Eye (tissue), 1 donor: ENCODE measurements around the gene SH3BP1.

ENCODE experiments used
- DNase-seq: peaks from one replicate; pipeline ENCODE4 v3.0.0-alpha.2; 2015

The SH3BP1 gene

DNA sequence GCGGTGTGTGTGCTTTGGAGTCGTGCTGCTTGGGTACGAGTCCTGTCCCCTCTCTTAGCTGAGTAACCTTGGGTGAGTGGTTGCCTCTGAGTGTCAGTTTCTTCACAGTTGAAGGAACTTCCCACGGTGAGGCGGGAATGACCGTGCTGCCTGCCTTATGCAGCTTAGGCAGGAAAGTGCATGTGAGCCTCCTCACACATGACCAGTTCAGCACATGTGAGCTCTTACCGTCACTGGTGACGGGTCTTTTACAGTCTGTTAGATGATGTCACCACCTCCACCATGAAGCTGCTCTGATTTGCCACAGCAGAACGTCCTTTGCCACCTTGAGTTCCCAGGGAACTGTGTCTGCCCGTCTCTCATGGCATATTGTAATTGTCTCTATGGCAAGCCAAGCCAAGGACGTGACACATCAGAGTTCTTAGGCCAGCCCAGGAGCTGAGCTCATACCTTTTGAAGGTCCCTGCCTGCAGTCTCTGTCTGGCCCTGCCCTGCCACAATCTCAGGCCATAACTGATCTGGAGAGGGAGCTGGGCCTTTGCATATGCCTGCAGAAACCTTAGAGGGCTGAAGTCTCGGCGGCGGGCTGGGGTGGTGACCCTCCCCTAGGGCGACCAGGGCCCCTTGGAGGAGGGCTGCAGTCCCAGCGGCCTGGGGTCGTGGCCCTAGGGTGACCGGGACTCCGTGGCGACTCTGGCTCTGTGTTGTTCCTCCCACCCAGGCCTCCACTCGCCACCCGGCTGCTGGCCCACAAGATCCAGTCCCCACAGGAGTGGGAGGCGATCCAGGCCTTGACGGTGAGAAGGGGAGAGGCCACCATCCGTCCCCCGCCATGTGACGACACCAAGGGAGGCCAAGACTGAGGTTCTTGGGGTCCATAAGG, 23.0 kb upstream of the SH3BP1 start:
- DNase-seq, result no peak

DNA sequence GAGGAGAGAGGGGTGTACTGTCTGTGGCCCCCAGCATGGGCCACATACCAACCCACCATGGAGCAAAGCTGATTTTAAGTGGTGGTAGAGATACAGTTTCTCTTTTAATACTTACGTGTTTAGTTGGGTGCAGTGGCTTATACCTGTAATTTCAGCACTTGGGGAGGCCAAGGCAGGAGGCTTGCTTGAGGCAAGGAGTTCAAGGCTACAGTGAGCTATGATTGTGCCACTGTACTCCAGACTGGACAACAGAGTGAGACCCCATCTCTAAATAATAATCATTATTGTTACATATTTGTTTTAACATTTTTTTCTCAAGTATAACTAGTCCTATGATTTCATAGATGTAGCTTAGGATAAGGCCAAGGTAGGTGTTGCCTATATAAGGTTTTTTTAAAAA, 22.0 kb upstream of the SH3BP1 start:
- DNase-seq, result no peak

- no peak for DNase-seq
These were observed 21.3 kb upstream of the SH3BP1 start for GRCh38 chr22:37618072-37618656.

GRCh38 chr22:37618674-37619073, 20.8 kb upstream of the SH3BP1 start:
- no peak for DNase-seq

GRCh38 chr22:37619991-37620390, 19.5 kb upstream of the SH3BP1 start:
- no peak for DNase-seq

- no peak for DNase-seq
These were observed 18.1 kb upstream of the SH3BP1 start for GRCh38 chr22:37621352-37621860.

GRCh38 chr22:37623075-37624016, 16.1 kb upstream of the SH3BP1 start:
- peak; percentile 88 for DNase-seq

GRCh38 chr22:37624017-37624365, 15.5 kb upstream of the SH3BP1 start:
- DNase-seq, result no peak

- no peak for DNase-seq
These were observed 14.6 kb upstream of the SH3BP1 start for GRCh38 chr22:37624876-37625275.

DNA sequence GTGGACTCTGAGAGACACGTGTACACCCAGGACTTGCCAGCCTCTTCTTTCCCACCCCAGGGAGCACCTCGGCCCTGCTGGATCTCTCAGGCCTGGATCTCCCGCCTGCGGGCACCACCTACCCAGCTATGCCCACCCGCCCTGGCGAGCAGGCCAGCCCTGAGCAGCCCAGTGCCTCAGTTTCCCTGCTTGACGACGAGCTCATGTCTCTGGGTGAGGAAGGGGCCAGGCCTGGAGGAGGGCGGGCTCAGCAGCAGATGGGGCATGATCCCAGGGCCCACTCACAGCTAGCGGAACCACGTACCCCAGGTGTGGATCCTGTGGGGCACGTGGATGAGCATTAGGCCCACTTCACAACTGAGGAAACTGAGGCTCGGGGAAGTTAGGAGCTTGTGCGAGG, 13.7 kb upstream of the SH3BP1 start:
- DNase-seq, result no peak

- DNase-seq, result no peak
These were observed 13.3 kb upstream of the SH3BP1 start for GRCh38 chr22:37626144-37626543.

GRCh38 chr22:37626556-37627075, 12.9 kb upstream of the SH3BP1 start:
- DNase-seq, result no peak

GRCh38 chr22:37627121-37627520, 12.3 kb upstream of the SH3BP1 start:
- DNase-seq, result no peak

DNA sequence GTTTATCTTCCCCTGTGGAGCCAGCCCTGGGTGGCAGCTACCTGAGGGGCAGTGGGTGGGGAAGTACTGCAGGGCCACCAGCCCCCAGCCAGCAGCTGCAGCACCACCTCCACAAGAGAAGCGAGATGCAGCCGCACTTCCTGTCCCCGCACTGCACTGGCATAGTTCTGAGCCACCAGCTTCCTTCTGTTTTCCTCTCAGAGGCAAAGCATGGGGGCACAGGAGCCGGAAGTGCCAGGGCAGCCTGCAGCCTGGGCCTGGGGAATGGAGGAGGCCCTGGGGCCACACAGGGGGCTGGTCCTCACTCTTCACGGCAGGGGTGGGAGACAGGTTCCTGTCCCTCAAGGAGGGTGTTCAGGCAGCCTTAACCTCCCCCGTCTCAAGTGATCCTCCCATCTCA, 11.9 kb upstream of the SH3BP1 start:
- DNase-seq, result no peak

GRCh38 chr22:37628830-37629229, 10.6 kb upstream of the SH3BP1 start:
- DNase-seq, result no peak

DNA sequence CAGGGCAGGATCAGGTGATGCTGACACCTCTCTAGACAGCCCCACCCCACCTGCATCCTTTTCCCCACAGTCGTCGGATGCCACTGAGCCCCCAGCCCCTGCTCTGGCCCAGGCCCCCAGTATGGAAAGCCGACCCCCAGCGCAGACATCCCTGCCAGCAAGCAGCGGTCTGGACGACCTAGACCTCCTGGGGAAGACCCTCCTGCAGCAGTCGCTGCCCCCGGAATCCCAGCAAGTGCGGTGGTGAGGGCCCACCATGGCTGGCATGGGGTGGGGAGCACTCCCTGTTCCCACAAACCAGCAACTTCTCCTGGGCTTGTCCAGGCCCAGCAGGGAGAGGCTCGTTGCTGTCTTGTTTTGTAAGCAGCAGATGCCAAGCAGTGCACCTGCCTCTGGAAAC, 9.5 kb upstream of the SH3BP1 start:
- DNase-seq, result no peak

DNA sequence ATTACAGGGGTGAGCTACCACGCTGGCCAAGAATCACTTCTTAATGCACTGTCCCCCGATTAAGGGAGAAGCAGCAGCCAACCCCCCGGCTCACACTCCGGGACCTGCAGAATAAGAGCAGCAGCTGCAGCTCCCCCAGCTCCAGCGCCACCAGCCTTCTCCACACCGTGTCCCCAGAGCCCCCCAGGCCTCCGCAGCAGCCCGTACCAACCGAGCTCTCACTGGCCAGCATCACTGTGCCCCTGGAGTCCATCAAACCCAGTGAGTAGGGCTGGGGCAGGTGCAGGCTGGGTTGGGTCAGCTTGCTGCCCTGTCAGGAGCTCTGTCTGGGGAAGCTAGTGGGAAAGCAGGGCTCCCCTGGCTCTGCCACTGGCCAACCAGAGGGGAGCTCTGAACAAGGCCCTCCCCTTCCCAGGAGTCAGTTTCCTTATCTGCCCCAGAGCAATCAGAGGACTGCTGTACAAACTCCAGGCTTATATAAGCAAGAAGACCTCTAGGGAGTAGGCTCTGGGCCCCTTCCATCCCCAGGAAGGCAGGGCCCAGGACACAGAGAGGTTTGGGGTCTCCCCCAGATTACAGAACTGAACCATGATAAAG, 8.5 kb upstream of the SH3BP1 start:
- DNase-seq, result no peak

DNA sequence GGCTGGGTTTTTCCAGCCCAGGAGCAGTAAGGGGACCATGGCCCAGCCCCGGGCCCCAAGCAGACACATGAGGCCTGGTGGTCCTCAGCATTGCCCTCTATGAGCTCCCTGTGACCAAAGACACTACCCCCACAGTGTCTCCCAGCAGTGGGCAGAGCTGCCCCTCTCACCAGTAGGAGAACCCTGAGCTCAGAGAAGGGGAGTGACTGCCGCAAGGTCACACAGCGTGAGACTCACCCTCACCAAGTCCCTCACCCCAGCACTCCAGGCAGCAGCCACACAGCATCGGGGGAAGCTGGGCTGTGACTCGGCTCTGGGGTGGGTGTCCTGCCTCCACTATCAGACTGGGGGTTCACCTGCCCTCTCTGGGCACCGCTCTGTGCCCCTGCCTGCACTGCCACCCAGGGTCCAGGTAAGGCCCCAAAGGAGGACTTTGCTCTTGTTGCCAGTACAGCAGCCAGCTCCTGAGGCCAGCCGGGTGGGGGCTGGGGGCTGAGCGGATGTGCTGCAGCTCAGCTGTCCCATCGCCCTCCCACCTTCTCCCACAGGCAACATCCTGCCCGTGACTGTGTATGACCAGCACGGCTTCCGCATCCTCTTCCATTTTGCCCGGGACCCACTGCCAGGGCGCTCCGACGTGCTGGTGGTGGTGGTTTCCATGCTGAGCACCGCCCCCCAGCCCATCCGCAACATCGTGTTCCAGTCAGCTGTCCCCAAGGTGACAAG, 7.9 kb upstream of the SH3BP1 start:
- DNase-seq, result no peak

- no peak for DNase-seq
These were observed 7.0 kb upstream of the SH3BP1 start for GRCh38 chr22:37632174-37633088.

DNA sequence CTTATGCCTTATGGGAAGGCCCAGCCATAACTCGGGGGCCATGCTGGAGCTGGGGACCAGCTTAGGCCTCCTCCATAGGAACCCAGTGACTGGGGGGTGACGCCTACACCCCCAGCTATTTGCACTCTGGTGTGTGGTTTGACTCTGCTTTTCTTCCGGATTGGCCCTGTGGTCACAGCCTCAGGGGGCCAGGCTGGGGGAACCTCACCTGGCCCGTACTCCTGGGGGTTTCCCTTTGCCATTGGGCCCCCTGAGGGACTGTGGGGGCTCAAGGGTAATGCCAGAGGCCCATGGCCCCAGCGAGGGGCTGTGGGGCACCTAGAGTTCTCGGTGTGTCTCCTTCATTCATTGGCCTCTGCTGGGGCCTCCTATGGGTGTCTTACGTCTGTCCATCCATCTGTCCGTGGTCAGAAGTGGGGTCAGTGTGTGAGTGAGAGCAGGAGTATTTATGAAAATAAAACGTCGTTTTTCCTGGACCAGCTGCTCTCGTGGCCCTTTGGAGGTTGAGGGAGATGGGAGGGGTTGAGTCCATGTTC, 6.3 kb upstream of the SH3BP1 start:
- DNase-seq, result no peak
